Measurements from ENCODE around the gene DGKH.
A peak's percentile ranks its signal among the peaks of the same experiment; 100 is the strongest.
"Not testable (repeated sequence)": the region's sequence is repeated elsewhere in the genome, so short reads cannot be mapped to it uniquely, and the experiment has no call there.

DGKH gene

DNA sequence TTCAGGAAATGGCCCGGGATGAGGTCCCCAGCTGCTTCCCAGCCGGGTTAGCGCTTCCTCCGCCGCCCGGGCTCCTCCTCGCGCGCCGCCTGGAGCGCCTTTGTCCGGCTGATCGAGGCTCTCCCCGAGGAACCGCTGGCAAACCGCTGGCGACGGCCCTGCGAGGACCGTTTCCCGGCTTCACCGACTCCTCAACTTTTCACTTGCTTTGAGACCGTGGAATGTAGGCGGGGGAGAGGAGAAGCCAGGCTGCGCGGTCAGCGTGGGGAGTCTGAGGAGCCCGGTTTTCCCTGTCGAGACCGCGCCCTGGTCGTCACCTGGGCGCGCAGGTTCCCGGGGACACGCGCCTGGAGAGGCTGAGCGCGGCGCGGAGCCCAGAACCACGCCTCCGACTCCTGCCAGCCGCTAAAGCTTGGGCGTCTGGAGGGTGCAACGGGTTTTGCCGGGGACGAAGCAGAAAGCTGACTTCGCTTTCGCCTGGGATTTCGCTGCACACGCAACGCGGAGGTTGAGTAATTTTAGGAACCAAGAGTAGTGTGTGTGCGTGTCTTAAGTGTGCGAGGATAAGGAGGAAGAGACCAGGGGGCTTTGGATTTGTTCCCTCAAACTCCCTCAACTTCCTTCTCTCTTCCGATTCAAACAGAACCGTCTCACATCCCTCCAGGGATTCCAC, 7.3 kb upstream of the DGKH start:
- peak; percentile 25 to 49 for DNase-seq

DNA sequence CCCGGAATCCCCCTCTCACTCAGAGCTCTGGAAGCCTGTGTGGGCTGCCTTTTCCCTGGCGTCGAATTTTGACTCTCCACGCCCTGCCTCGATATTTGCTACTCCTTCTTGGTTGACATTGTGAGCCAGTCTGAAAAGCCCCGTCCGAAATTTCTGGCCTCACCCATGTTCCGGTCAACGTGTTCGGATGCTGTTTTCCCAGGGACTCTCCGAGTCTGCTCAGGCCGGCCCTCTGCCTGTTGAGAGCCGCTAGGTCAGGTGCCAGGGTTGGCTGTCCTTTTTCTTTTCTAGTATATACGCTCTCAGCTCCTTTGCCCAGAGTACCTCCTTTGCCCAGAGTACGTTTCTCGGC, 6.8 kb upstream of the DGKH start:
- DNase-seq, result peak; percentile 16 to 28

DNA sequence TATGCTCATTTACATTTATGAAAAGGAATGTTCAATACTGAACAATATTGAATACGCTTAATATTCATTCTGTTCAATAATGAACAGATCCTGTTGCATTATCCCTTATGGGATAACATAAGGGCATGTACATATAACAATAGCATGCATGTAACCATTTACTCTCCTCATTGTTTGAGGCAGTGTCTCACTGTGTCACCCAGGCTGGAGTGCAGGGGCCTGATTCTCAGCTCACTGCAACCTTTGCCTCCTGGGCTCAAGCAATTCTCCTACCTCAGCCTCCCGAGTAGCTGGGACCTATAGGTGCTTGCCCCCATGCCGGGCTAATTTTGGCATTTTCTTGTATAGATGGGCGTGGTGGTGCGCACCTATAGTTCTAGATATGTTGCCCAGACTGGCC, 4.8 kb upstream of the DGKH start:
- DNase-seq, result no peak

DNA sequence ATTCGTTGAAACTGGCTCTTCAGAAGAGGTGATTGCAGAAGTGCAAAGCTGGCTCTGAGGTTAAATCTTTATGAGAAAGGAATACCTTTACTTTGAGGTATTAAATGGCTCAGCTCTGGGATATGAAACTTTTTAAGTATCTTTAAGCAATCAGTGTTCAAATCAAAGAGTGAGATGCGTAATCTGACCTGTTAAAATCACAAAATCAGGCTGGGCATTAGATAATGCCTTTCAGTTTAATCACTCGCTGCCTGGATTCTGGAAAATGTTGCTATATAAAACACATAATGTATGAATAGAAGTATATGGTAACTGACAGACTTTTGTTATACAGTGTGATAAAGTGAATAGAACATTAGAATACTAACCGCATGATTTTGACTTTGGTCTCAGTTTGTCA, 2.0 kb upstream of the DGKH start:
- DNase-seq, result no peak

DNA sequence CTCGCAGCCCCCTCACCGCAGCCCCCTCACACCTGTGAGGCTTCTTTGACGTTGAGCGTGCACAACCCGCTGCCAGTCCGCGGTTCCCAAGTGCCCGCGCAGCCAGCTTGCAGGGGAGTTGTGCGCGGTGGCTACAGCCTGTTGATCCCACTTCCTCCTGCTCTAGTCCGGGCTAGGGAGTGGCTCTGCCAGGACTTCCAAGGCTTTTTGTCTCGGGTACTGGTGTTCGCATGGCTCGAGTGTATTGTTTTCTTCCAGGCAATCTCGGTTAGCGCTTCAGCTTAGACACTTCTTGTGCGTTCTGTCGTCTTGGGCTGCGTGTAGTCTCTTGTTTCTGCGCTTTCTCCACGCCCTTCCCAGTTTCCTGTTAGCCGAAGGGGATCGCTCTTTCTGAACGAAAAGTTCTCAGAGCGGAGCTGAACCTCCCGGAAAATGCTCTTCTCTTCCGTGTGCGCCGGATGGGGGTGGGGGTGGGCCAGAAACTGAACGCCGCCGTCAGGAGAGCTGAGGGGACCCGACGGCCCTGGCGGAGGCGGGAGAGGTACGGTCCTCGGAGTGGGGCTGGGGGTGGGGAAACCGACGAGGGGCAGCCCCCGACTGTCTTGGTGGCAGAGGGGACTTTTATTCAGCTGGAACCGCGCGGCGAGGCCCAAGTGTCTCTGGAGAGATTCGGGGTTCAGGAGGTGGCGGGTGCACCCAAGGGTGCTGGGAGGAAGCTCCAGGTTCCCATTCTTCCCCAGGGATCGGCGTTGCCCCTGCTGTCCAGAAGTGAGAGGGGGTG, 697 bp upstream of the DGKH start:
- peak; percentile 8 to 28 for DNase-seq

DNA sequence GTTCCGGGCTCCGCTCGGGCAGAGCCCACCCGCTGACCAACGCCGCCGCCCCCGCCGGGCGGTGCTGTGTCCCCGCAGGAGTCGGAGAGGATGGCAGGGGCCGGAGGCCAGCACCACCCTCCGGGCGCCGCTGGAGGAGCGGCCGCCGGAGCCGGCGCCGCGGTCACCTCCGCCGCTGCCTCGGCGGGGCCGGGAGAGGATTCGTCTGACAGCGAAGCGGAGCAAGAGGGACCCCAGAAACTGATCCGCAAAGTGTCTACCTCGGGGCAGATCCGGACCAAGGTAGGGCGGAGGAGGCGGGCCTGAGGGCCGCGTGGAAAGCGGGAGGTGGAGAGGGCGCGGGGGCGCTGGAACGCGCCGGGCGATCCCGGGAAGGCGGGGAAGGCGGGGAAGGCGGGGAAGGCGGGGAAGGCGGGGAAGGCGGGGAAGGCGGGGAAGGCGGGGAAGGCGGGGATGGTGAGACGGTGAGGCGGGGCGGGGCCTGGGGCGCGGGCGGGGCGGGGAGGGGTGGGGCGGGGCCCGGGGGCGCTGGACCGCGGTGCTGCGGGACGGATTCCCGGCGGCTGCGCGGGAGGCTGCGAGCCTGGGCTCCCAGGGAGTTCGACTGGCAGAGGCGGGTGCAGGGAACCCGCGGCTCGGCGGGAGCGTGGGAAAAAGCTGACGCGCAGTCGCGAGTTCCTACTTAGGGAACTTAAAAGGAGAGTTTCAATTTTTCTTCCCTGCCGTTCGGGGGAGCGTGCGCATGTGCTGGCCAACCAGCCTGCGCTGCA, 421 bp downstream of the DGKH start:
- peak; percentile 75 for DNase-seq

DNA sequence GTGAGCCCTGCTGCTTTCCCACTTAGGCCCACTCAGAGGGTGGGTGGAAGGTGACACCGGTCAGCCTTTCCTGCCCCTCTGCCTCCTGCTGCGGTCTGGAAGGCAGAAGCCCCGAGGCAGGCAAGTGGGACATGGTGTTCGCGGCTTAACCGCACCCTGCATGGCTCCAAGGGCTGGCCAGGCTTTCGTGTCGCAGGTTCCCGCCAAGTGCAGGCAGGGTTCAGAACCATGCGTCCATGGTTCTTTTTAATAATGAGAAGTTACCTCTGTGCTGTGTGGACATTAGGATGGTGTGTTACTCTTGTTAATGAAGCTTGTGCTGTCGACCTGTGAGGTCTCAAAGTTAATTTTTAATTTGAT, 986 bp downstream of the DGKH start:
- no peak for DNase-seq

DNA sequence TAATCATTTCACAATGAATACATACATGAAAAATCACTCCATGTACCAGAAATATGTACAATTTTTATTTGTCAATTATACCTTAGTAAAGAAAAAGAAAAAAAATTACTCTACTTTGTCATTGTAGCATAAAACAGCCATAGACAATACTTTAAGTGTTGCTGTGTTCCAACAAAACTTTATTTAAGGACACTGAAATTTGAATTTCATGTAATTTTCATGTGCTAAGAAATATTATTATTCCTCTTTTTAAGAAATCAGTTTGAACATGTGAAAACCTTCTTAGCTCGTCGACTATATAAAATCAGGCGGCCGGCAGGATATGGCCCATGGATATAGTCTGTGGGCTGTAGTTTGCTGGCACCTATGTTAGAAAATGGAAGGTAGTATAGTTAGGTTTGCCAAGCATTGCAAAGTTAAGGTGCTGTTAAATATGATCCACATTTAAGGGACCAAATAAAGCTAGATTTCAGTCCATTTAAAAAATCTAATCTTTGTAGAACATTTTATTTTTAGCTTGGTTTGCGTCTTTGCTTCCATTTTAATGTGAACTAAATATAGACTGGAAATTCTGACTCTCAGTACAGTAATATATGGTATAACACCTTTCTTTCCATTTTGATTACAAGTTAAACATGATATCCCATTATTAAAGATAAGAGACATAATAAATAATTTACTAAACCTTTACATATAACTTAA, 6.5 kb downstream of the DGKH start:
- no peak for DNase-seq

DNA sequence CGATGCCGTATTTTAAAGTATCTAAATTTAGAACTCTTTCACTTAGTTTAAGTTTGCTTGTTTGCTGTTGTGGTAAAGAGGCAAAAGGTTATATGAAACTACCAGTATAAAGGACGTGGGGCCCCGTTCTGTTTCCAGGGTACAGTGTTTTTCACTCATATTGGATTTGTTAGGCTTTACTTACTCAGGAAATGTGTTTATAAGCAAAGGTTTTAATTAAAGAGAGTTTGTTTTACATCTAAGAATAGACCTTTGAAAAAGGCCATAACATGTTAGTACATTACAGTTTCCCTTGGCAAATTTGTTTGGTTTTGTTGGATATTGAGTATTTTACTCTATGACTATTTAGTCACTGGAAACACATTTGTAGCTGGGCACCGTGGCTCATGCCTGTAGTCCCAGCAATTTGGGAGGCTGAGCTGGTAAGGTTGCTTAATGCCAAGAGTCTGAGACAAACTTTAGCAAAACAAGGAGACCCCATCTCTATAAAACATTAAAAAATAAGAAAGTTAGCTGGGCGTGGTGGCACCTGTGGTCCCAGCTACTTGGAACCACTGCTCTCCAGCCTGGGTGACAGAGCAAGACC, 7.1 kb downstream of the DGKH start:
- DNase-seq, result no peak

DNA sequence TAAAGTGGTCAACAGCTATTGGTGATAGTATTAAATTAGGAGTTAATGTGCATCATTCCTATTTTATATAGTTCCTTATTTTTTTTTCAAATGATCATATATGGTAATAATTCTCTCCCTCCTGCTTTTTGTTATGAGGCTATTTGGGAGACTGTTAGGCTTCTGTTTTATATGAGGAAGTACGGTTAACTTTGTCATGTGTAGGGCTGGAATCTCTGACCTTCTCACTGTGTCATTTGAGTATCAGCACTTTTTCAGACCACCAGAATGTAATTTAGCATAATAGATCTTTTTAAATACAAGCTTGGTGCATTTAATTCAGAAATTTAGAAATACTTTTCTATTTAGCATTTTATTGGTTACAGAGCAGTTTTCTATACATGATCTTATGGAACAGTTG, 7.7 kb downstream of the DGKH start:
- no peak for DNase-seq

DNA sequence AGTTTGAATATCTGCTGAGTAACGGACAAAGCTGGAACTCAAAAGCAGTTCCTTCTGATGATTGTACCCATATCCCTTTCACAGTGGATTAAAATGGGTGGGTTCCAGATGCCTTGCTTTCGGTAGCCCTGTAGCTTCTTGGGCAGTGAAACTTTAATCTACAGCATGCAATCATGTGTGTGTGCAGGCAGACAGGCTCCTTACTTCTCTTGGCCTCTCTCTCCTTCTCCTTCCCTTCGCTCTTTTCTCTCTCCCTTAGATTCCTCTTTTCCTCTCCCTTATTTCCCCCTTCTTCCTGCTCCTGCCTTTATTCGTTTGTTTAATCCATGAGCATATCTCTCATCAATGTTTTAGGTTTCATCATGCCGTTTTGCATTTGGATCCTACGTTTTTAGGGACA, 8.1 kb downstream of the DGKH start:
- DNase-seq, result no peak

DNA sequence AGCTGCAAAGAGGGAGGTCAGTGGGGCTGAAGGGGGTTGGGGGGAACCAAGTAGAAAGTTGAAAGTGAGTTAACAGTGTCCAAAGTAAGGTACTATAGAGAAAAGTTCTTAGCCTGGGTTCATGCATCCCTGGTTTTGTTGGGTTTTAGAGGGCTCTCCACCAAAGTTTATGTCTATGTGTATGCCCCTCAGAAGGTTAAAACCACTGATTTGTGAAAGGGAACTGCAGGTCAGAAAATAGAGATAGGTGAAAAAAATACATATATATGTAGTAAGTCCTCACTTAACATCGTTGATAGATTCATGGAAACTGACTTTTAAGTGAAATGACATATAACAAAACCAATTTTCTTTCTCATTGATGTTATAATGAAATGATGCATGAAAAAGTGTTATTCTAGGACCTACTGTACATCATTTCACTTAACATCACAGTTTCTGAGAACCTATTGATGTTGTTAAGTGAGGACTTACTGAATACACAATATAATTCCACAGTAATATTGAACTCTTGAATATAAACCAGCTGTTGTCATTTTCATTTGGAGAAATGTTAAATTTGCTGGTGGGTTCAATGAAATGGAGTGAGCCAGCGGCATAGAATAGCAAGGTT, 9.6 kb downstream of the DGKH start:
- DNase-seq, result no peak

DNA sequence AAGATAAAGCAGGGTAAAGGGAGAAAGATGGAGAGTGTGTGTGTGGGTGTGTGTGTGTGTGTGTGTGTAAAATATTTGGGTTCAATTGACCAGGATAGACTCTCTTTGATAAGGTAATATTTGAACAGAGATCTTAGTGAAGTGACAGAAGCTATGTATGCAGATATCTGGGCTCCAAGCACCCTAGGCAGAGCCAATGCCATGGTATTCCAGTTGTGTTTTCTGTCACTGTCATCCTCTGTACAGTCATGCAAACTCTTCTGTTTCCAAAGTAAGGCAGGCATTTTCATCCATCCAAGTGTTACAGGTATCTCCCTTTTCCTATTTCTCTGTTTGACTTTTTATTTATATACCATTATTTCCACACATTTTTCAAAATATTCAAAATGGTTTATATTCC, 13.5 kb downstream of the DGKH start:
- no peak for DNase-seq

DNA sequence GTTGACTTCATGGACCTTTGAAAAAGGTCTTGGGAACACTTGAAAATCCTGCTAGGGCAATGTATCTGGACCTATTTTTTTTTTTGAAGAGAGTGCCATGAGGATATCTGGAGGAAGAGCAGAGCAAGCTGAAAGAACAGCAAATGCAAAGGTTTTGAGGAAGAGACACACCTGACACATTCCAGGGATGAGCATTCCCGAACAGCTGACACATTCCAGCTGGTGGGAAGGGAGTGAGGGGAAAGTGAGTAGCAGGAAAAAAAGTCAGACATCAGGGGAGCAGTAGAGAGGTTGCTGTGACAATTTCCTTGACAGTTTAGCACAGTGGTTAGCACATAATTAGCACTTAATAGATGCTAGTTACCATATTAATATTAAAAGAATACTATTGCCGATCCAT, 14.7 kb downstream of the DGKH start:
- DNase-seq, result no peak

DNA sequence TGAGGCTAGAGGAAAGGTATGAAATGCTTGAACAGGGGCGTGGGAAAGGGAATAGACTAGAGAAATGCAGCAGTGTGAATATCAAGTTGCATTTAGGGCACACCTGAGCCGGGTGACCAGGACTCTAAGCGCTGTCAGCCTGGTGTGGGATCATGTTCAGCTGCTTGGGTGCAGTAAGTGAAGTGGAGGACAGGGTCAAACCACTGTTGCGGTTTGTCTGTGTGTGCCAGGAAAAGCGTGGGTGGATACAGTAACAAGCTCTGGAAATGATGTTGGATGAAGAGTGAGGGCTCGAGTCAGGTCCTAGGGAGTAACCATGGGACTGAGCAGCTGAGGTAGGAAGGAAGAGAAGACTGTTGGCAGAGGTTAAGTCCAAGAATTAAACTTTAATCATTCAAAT, 15.8 kb downstream of the DGKH start:
- no peak for DNase-seq

DNA sequence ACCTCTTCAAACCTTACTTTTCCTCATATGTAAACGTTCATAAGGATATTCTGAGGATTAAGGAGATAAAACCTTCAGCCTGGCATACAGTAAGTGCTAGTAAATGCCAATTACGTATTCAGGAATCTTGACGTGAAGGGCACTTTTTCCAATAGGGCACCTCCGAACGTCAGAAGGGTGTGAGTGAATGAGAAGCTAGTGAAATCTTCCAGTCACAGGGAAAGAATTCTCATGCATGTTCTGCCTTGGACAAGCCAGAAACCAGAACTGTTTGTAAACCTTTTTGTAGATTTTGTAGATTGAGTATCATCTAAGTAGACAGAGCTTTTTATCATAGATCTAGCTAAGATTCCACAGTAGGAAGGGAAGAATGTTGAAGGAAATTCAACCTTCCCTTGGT, 16.5 kb downstream of the DGKH start:
- DNase-seq, result no peak

DNA sequence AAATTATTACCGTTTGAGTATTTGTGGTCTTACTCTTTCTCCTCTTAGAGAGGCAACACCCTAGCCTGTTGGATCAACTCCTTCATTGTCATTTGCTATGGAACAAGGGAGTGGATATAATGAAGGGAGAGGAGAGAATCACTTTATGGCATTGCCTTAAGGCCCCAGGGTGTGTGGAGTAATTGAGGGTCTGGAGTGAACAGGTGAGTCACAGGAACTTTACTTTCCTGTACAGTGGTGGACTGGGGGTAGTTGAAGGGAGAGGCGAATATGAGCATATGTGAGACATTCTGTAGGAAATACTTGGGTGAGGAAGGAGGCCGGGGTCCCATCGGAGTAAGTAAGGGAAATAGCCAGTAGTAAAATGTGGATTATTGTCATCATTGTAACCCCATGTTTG, 17.0 kb downstream of the DGKH start:
- DNase-seq, result no peak

DNA sequence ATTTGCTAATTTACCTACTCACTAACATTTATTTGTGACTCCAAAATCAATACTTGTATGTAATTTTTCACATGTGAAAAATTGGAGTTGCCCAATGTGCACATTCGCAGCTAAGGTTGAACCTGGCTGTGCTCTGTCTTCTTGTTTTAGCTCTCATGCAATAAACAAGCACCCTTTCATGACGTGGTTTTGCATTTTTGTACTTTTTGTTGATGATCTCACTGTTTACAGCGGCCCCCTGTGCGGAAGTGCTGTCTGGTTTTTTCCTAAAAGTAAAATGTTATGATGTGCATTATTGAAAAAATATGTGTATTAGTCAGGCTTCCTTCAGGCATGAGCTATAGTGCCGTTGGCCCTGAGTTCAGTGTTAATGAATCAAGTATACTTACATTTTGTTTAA, 18.1 kb downstream of the DGKH start:
- no peak for DNase-seq

DNA sequence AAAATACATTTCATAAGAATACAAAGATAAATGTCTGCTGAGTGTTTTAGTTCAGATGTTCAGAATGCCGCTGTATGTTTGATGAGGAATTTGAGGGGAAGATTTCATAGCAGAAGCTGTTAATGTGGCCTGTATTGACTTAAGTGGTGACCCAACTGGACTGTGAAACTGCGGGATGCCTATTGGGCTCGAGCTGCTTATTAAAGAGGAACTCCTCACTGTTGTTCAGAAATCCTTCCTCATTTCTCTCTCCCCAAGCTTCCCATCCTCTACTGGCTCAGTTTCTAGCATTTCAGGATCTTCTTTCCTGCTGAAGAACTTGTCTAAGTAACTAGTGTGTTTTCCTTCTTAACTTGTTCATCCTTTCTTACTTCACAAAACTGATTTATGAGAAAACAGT, 20.4 kb downstream of the DGKH start:
- no peak for DNase-seq

DNA sequence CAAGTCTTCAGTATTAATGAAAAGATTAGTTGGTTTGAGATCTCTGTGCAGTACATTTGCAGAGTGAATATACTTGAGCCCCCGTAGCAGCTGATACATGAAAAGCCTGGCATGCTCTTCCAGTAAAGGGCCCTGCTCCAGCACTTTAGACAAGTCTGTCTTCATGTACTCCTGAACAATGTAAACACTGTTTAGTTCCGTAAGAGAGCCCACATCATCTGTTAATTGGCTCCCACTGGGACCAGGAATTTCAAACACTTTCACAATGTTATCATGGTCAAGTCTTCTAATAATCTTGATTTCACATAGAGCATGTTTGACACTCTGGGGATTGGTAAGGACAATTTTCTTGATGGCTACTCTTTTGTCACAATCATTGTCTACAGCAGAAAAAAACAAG, 22.2 kb downstream of the DGKH start:
- not testable (repeated sequence) for DNase-seq

DNA sequence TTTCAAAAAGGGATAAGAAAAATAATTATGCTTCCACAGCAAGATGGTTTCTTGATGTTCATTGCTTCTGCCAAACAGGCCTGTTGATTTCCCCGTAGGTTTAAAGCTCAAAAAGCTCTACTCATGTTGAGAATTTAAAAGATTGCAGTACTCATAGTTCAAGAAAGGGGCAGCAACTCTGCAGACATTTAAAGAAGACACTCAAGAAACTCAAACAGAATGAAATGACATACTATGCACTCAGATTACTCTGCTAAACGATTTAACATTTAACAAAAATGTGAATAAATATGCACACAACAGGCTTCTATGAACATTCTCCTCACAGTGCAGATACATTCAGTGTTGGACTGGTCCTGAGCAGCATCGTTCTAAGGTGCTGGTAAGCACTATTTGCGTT, 22.7 kb downstream of the DGKH start:
- not testable (repeated sequence) for DNase-seq

DNA sequence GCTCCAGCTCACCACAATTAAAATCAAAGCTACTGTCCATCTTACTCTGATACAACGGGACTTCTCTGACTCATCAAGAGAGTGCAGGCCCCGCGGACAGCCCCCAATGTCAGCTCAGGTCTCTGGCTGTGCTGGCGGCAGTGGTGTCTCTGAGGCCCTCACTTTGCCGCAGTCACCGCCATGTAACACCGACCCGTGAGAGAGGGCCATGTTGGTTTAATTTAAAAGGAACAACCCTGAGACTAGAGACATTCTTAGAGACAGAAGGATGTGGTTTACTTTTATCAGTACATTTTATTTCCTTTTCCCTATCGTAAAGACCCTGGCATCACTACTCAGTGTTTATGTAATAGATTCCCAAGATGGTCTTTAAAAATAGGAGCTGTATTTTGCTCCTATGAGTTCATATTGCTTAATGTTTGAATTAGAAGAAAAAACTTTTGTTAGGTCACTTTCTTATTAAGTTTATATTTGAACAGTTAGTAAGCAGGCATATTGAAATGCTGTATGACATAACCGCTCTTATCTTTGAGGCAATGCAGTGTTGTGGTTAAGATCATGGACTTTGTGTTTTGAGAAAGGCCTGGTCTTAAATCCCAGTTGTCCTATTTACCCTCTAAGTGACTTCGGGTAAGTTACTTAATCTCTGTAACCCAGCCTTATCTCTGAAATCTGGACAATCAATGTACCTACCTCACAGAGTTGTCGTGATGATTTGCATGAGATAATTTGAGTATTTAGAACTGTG, 23.4 kb downstream of the DGKH start:
- no peak for DNase-seq

All from NCI-H1930 (cell line).